GM12872 (cell line): ENCODE data around the gene FOXRED2.
A peak's percentile ranks its signal among the peaks of the same experiment; 100 is the strongest.

ENCODE experiments used
- CTCF ChIP-seq: IDR thresholded peaks from 3 replicates; pipeline ENCODE4 v1.5.1; 2011; ENCODE audit warnings: low read depth, mild to moderate bottlenecking, low read length, moderate library complexity; ENCODE audit not compliant: insufficient read depth

The FOXRED2 gene

DNA sequence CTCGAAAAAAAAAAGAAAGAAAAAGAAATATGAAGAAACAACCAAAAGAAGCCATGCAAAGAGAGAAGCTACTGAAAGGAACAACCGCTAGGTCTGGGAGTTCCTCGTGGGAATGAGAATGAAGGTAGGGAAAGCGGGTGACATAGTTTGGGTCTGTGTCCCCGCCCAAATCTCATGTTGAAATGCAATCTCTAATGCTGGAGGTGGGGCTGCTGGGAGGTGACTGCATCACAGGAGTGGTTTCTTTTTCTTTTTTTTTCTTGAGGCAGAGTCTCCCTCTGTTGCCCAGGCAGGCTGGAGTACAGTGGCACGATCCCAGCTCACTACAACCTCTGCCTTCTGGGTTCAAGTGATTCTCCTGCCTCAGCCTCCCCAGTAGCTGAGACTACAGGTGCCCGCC lies 15.7 kb downstream of the FOXRED2 start:
- no peak for TF ChIP-seq CTCF

- TF ChIP-seq CTCF = peak; percentile 62
Measured at GRCh38 chr22:36486619-36487384, 20.0 kb downstream of the FOXRED2 start.

DNA sequence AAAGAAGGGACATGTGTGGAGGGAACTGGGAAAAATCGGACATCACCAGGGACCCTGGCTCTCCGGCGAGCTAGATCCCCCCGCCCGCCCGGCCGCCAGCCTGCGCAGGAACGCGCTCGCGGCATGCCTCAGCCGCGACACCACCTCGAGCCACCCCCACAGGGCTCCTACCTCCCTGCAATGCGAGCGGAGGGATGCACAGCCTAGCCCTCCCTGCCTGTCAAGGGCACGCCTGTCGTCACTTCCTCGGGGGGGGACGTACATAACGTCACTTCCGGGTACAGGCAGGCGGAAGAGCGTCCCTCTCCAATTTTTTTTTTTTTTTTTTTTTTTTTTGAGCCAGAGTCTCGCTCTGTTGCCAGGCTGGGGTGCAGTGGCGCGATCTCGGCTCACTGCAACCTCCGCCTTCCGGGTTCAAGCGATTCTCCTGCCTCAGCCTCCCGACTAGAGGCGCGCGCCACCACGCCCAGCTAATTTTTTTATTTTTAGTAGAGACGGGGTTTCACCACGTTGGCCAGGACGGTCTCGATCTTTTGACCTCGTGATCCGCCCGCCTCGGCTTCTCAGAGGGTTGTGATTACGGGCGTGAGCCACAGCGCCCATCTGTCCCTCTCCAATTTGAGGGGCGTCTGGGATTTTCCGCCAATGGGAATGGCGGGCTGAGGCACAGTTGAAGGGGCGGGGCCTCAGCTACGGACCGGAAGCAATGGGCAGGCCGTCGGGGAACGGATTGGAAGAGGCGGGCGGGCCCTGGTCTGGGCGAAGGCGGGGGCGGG lies 25.3 kb downstream of the FOXRED2 start, which contains the start of gene TXN2:
TXN2 (minus strand) TSS at position 248 of the 776 bp plus-strand sequence. CDS start 803 bp downstream, outside the sequence.
- no peak for TF ChIP-seq CTCF

- no peak for TF ChIP-seq CTCF
Measured at GRCh38 chr22:36480941-36481392, 25.9 kb downstream of the FOXRED2 start.

GRCh38 chr22:36478966-36479365 lies 27.9 kb downstream of the FOXRED2 start:
- no peak for TF ChIP-seq CTCF

DNA sequence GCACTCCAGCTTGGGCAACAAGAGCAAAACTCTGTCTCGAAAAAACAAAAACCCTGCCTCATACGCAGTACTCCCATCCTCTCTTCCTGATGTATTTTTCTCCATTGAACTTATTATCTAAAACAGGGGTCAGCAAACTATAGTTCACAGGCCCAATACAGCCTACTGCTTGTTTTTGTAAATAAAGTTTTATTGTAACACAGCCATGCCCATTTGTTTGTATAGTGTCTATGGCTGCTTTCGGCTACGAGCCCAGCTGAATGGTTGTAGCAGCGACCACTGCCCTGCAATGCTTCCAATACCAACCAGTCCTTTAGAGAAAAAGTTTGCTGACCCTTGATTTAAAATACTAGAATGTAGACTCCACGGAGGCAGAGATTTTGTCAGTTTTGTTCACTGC lies 31.5 kb downstream of the FOXRED2 start:
- TF ChIP-seq CTCF = no peak

- TF ChIP-seq CTCF = no peak
Measured at GRCh38 chr22:36472689-36473088, 34.2 kb downstream of the FOXRED2 start.
